Measurements from ENCODE around the gene DERA.

DERA gene

GRCh38 chr12:15880721-15881120 is 30.4 kb upstream of the DERA start:
- Histone ChIP-seq H3K36me3 (ENCODE audit: control insufficient read depth, insufficient read depth, low read length) (no peaks in the 10 kb centered on the region), H3K27me3 (ENCODE audit: control insufficient read depth, insufficient read depth, low read length, poor library complexity, severe bottlenecking) (no peaks in the 10 kb centered on the region), H3K4me3 (ENCODE audit: insufficient read depth, low read depth, low read length) (no peak overlapping the region), H3K4me1 (ENCODE audit: control insufficient read depth, insufficient read depth, low read length) (peaks cover 5% of the 10 kb centered on the region), H3K9me3 (ENCODE audit: control insufficient read depth, low read length) (no peaks in the 10 kb centered on the region), H3K27ac (ENCODE audit: insufficient read depth, low read depth, low read length, poor library complexity, severe bottlenecking) (no peak overlapping the region)
- WGBS, 2 experiments: 93 to 94% methylated on average over 3 of the region's 3 CpGs

- Histone ChIP-seq H3K36me3 (ENCODE audit: control insufficient read depth, insufficient read depth, low read length) (no peaks in the 10 kb centered on the region), H3K27me3 (ENCODE audit: control insufficient read depth, insufficient read depth, low read length, poor library complexity, severe bottlenecking) (no peaks in the 10 kb centered on the region), H3K4me1 (ENCODE audit: control insufficient read depth, insufficient read depth, low read length) (peaks cover 5% of the 10 kb centered on the region), H3K27ac (ENCODE audit: insufficient read depth, low read depth, low read length, poor library complexity, severe bottlenecking) (peak within 1 kb of the TSS; percentile 99), H3K4me3 (ENCODE audit: insufficient read depth, low read depth, low read length) (peak within 1 kb of the TSS; percentile 96), H3K9me3 (ENCODE audit: control insufficient read depth, low read length) (no peaks in the 10 kb centered on the region)
- WGBS, 2 experiments: 0% methylated on average over 63 of the region's 63 CpGs
Measured at GRCh38 chr12:15882118-15882971, 28.8 kb upstream of the DERA start, which contains the start of gene STRAP. Gene STRAP, plus strand, starts transcription at chr12:15882387. Its CDS starts 321 bp downstream, at chr12:15882708.

GRCh38 chr12:15883536-15883935 is 27.6 kb upstream of the DERA start:
- no peaks in the 10 kb centered on the region for H3K27me3 ChIP-seq (ENCODE audit: control insufficient read depth, insufficient read depth, low read length, poor library complexity, severe bottlenecking)
- 48 to 52% methylated on average over 6 of the region's 6 CpGs for WGBS, 2 experiments
- peak overlapping the region; percentile 96 for H3K4me3 ChIP-seq (ENCODE audit: insufficient read depth, low read depth, low read length)
- no peaks in the 10 kb centered on the region for H3K36me3 ChIP-seq (ENCODE audit: control insufficient read depth, insufficient read depth, low read length)
- peaks cover 5% of the 10 kb centered on the region for H3K4me1 ChIP-seq (ENCODE audit: control insufficient read depth, insufficient read depth, low read length)
- H3K27ac ChIP-seq (ENCODE audit: insufficient read depth, low read depth, low read length, poor library complexity, severe bottlenecking): no peak overlapping the region
- H3K9me3 ChIP-seq (ENCODE audit: control insufficient read depth, low read length): no peaks in the 10 kb centered on the region

GRCh38 chr12:15886372-15887042 is 24.6 kb upstream of the DERA start:
- WGBS, 2 experiments: 92 to 96% methylated on average over 5 of the region's 7 CpGs
- Histone ChIP-seq H3K27me3 (ENCODE audit: control insufficient read depth, insufficient read depth, low read length, poor library complexity, severe bottlenecking) (no peaks in the 10 kb centered on the region), H3K4me1 (ENCODE audit: control insufficient read depth, insufficient read depth, low read length) (no peaks in the 10 kb centered on the region), H3K36me3 (ENCODE audit: control insufficient read depth, insufficient read depth, low read length) (peaks cover 1% of the 10 kb centered on the region), H3K4me3 (ENCODE audit: insufficient read depth, low read depth, low read length) (no peak overlapping the region), H3K27ac (ENCODE audit: insufficient read depth, low read depth, low read length, poor library complexity, severe bottlenecking) (no peak overlapping the region), H3K9me3 (ENCODE audit: control insufficient read depth, low read length) (no peaks in the 10 kb centered on the region)

GRCh38 chr12:15887043-15887817 is 23.9 kb upstream of the DERA start:
- H3K27me3 ChIP-seq (ENCODE audit: control insufficient read depth, insufficient read depth, low read length, poor library complexity, severe bottlenecking): no peaks in the 10 kb centered on the region
- H3K4me3 ChIP-seq (ENCODE audit: insufficient read depth, low read depth, low read length): no peak overlapping the region
- peaks cover 5% of the 10 kb centered on the region for H3K36me3 ChIP-seq (ENCODE audit: control insufficient read depth, insufficient read depth, low read length)
- 94% methylated on average over 5 of the region's 5 CpGs for WGBS, 2 experiments
- H3K27ac ChIP-seq (ENCODE audit: insufficient read depth, low read depth, low read length, poor library complexity, severe bottlenecking): no peak overlapping the region
- no peaks in the 10 kb centered on the region for H3K4me1 ChIP-seq (ENCODE audit: control insufficient read depth, insufficient read depth, low read length)
- no peaks in the 10 kb centered on the region for H3K9me3 ChIP-seq (ENCODE audit: control insufficient read depth, low read length)

- H3K27me3 ChIP-seq (ENCODE audit: control insufficient read depth, insufficient read depth, low read length, poor library complexity, severe bottlenecking): no peaks in the 10 kb centered on the region
- no peaks in the 10 kb centered on the region for H3K4me1 ChIP-seq (ENCODE audit: control insufficient read depth, insufficient read depth, low read length)
- no peak overlapping the region for H3K27ac ChIP-seq (ENCODE audit: insufficient read depth, low read depth, low read length, poor library complexity, severe bottlenecking)
- peaks cover 17% of the 10 kb centered on the region for H3K36me3 ChIP-seq (ENCODE audit: control insufficient read depth, insufficient read depth, low read length)
- H3K9me3 ChIP-seq (ENCODE audit: control insufficient read depth, low read length): no peaks in the 10 kb centered on the region
- no peak overlapping the region for H3K4me3 ChIP-seq (ENCODE audit: insufficient read depth, low read depth, low read length)
- WGBS, 2 experiments: 96 to 98% methylated on average over 4 to 5 of the region's 5 CpGs
Measured at GRCh38 chr12:15892645-15893259, 18.4 kb upstream of the DERA start.

- H3K27ac ChIP-seq (ENCODE audit: insufficient read depth, low read depth, low read length, poor library complexity, severe bottlenecking): no peak overlapping the region
- H3K4me1 ChIP-seq (ENCODE audit: control insufficient read depth, insufficient read depth, low read length): no peaks in the 10 kb centered on the region
- H3K4me3 ChIP-seq (ENCODE audit: insufficient read depth, low read depth, low read length): no peak overlapping the region
- H3K27me3 ChIP-seq (ENCODE audit: control insufficient read depth, insufficient read depth, low read length, poor library complexity, severe bottlenecking): no peaks in the 10 kb centered on the region
- WGBS, 2 experiments: 100% methylated on average over 1 of the region's 3 CpGs
- H3K36me3 ChIP-seq (ENCODE audit: control insufficient read depth, insufficient read depth, low read length): peaks cover 17% of the 10 kb centered on the region
- H3K9me3 ChIP-seq (ENCODE audit: control insufficient read depth, low read length): no peaks in the 10 kb centered on the region
Measured at GRCh38 chr12:15893260-15893659, 17.9 kb upstream of the DERA start.

- H3K36me3 ChIP-seq (ENCODE audit: control insufficient read depth, insufficient read depth, low read length): peaks cover 25% of the 10 kb centered on the region
- no peak overlapping the region for H3K27ac ChIP-seq (ENCODE audit: insufficient read depth, low read depth, low read length, poor library complexity, severe bottlenecking)
- H3K27me3 ChIP-seq (ENCODE audit: control insufficient read depth, insufficient read depth, low read length, poor library complexity, severe bottlenecking): no peaks in the 10 kb centered on the region
- no peak overlapping the region for H3K4me3 ChIP-seq (ENCODE audit: insufficient read depth, low read depth, low read length)
- no peaks in the 10 kb centered on the region for H3K9me3 ChIP-seq (ENCODE audit: control insufficient read depth, low read length)
- WGBS, 2 experiments: 100% methylated on average over 1 of the region's 1 CpG; no CpG with 5 or more reads in 1 of the 2 experiments
- H3K4me1 ChIP-seq (ENCODE audit: control insufficient read depth, insufficient read depth, low read length): no peaks in the 10 kb centered on the region
Measured at GRCh38 chr12:15896867-15897266, 14.3 kb upstream of the DERA start.

GRCh38 chr12:15897433-15897832 is 13.7 kb upstream of the DERA start:
- H3K9me3 ChIP-seq (ENCODE audit: control insufficient read depth, low read length): no peaks in the 10 kb centered on the region
- 83 to 95% methylated on average over 1 to 2 of the region's 2 CpGs for WGBS, 2 experiments
- no peak overlapping the region for H3K27ac ChIP-seq (ENCODE audit: insufficient read depth, low read depth, low read length, poor library complexity, severe bottlenecking)
- H3K4me1 ChIP-seq (ENCODE audit: control insufficient read depth, insufficient read depth, low read length): no peaks in the 10 kb centered on the region
- peaks cover 30% of the 10 kb centered on the region for H3K36me3 ChIP-seq (ENCODE audit: control insufficient read depth, insufficient read depth, low read length)
- no peaks in the 10 kb centered on the region for H3K27me3 ChIP-seq (ENCODE audit: control insufficient read depth, insufficient read depth, low read length, poor library complexity, severe bottlenecking)
- no peak overlapping the region for H3K4me3 ChIP-seq (ENCODE audit: insufficient read depth, low read depth, low read length)
